Osteoblast (primary cell): ENCODE results near the gene ZNF211. TPM values are rescaled to one million over a fixed set of nuclear protein-coding genes. Genes with fewer than 3 reads are reported as not detected.

Experiments used
- DNase-seq: peaks from one replicate; pipeline ENCODE4 v3.0.0; 2011; ENCODE audit warnings: low spot score, mixed read lengths; ENCODE audit not compliant: insufficient read length; ENCODE audit errors: missing footprints
- H2AFZ ChIP-seq: 2 replicates; pipeline ENCODE4 v1.6.0; 2011; ENCODE audit warnings: mild to moderate bottlenecking, low read length
- H3K27ac ChIP-seq: 2 replicates; pipeline ENCODE4 v1.5.1; 2011; ENCODE audit warnings: mild to moderate bottlenecking, low read depth, low read length, moderate library complexity
- H3K27me3 ChIP-seq: 2 replicates; pipeline ENCODE4 v1.6.0; 2012; ENCODE audit warnings: mild to moderate bottlenecking, control low read depth, inconsistent platforms, low read length, moderate library complexity; ENCODE audit not compliant: insufficient read depth
- H3K36me3 ChIP-seq: 2 replicates; pipeline ENCODE4 v1.5.1; 2011; ENCODE audit warnings: mild to moderate bottlenecking, low read length, control low read depth, moderate library complexity; ENCODE audit not compliant: insufficient read depth
- H3K4me1 ChIP-seq: 2 replicates; pipeline ENCODE4 v1.5.1; 2011; ENCODE audit warnings: mild to moderate bottlenecking, low read length, control low read depth, moderate library complexity; ENCODE audit not compliant: insufficient read depth
- H3K4me2 ChIP-seq: 2 replicates; pipeline ENCODE4 v1.6.0; 2011; ENCODE audit warnings: mild to moderate bottlenecking, low read length; ENCODE audit not compliant: insufficient read depth
- H3K4me3 ChIP-seq: fragments of 200-600 bp; sonication (generic); 3 replicates; pipeline ENCODE4 v1.5.1; 2012; ENCODE audit warnings: mild to moderate bottlenecking, low read length, inconsistent platforms; ENCODE audit not compliant: insufficient read depth
- H3K79me2 ChIP-seq: 2 replicates; pipeline ENCODE4 v1.6.0; 2012; ENCODE audit warnings: mild to moderate bottlenecking, low read length, control low read depth, inconsistent platforms; ENCODE audit not compliant: insufficient read depth
- H3K9me3 ChIP-seq: 2 replicates; pipeline ENCODE4 v1.5.1; 2011; ENCODE audit warnings: low read depth, low read length, control low read depth
- H4K20me1 ChIP-seq: 2 replicates; pipeline ENCODE4 v1.6.0; 2012; ENCODE audit warnings: mild to moderate bottlenecking, low read length, control low read depth; ENCODE audit not compliant: insufficient read depth
- total RNA-seq: library from RNA; depleted of rRNA; stranded (reverse); fragments of >200 nt; gene quantifications from 2 replicates; pipeline ENCODE4 v1.2.3, GENCODE V29; 2012
- TF ChIP-seq, protein P1 (sequence below): IDR thresholded peaks from 2 replicates; pipeline ENCODE4 v1.5.1; 2011; ENCODE audit warnings: mild to moderate bottlenecking, low read depth, low read length, moderate library complexity; ENCODE audit errors: extremely low read depth

Gene ZNF211
- 9.4 and 10.9 TPM in 2 replicates for total RNA-seq

DNA sequence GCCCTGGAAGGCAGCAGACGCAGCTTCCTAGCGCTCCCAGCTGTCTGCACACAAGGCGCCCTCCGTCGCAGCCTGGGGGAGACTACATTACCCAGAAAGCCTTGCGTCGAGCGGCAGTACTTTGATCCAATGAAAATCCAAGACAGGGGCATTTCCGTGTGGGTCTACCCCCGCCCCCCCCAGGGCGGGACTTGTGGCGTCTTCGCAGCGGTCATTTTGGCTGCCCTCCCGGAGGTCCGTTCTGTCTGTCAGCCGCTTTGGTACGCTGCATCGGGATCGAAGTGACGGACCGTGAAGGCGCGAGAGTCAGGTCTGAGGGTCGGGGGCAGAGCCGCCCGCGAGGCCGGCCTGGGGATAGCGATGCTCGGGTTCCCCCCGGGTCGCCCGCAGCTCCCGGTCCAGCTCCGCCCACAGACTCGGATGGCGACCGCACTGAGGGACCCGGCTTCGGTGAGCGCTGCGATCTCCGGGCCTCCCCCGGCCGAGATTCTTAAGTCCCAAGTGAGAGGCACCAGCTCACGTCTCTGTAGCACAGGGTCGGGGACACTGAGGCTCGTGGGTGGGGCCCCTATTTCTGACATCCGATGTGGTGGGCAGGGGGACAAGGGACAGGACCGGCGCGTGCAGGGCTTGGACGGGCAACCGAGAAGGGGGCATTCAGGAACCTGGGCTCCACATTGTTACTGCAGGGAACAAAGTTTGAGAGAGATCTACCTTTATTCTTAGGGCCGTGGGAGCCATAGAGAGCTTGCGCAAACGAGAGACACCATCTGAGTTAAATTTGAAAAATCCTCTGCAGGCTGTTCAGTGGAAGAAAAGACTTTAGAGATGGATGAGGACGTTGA is at the start of gene ZNF211:
TSS of gene ZNF211 (plus strand) at position 182 of the 845 bp plus-strand sequence. CDS start at position 361, 179 bp downstream.
- Histone ChIP-seq H3K79me2 (peaks cover 20% of the 10 kb centered on the region), H2AFZ (peak within 1 kb of the TSS; percentile 92), H3K4me3 (peak within 1 kb of the TSS; percentile 91), H3K27me3 (no peaks in the 10 kb centered on the region), H3K4me2 (peak within 1 kb of the TSS; percentile 59), H3K27ac (peak within 1 kb of the TSS; percentile 69), H3K36me3 (peaks cover 27% of the 10 kb centered on the region), H3K4me1 (peaks cover 3% of the 10 kb centered on the region), H3K9me3 (peaks cover 9% of the 10 kb centered on the region), H4K20me1 (no peaks in the 10 kb centered on the region)
- TF ChIP-seq, protein P1, sequence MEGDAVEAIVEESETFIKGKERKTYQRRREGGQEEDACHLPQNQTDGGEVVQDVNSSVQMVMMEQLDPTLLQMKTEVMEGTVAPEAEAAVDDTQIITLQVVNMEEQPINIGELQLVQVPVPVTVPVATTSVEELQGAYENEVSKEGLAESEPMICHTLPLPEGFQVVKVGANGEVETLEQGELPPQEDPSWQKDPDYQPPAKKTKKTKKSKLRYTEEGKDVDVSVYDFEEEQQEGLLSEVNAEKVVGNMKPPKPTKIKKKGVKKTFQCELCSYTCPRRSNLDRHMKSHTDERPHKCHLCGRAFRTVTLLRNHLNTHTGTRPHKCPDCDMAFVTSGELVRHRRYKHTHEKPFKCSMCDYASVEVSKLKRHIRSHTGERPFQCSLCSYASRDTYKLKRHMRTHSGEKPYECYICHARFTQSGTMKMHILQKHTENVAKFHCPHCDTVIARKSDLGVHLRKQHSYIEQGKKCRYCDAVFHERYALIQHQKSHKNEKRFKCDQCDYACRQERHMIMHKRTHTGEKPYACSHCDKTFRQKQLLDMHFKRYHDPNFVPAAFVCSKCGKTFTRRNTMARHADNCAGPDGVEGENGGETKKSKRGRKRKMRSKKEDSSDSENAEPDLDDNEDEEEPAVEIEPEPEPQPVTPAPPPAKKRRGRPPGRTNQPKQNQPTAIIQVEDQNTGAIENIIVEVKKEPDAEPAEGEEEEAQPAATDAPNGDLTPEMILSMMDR: no peak
- DNase-seq: peak; percentile 98

GRCh38 chr19:57583521-57584416 is 49.2 kb upstream of the ZNF211 start, which contains the start of gene ZIK1:
Gene ZIK1, plus strand, starts transcription at chr19:57584145. Its CDS starts 212 bp downstream, at chr19:57584357.
- H3K27ac ChIP-seq: peak within 1 kb of the TSS; percentile 29

DNA sequence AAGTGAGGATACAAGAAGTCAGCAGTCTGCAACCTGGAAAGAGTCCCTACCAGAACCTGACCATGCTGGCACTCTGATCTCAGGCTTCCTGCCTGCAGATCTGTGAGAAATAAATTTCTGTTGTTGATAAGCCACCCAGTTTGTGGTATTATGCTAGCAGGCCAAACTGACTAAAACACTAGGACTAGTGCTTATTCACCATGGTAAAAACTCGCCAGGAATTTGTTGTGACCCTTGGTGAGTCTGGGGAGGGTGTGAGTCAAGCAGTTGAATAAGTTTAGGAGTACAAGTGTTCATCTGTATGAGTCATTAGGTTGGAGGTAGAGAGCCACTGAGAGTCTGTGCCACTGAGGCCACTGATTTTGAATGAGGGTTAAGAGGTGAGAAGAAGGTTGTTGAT is 45.4 kb upstream of the ZNF211 start:
- DNase-seq: peak; percentile 94
- Histone ChIP-seq H3K9me3 (peaks cover 29% of the 10 kb centered on the region), H3K36me3 (peaks cover 32% of the 10 kb centered on the region), H4K20me1 (no peaks in the 10 kb centered on the region), H3K4me3 (no peak overlapping the region), H3K4me2 (no peak overlapping the region), H3K4me1 (peaks cover 10% of the 10 kb centered on the region), H2AFZ (no peak overlapping the region), H3K79me2 (peaks cover 12% of the 10 kb centered on the region), H3K27me3 (no peaks in the 10 kb centered on the region), H3K27ac (peak overlapping the region; percentile 5)
- TF ChIP-seq, protein P1: no peak

More at GRCh38 chr19:57583521-57584416, 49.2 kb upstream of the ZNF211 start, which contains the start of gene ZIK1:
- Histone ChIP-seq H3K36me3 (peaks cover 4% of the 10 kb centered on the region), H4K20me1 (no peaks in the 10 kb centered on the region), H3K79me2 (peaks cover 12% of the 10 kb centered on the region), H2AFZ (peak within 1 kb of the TSS; percentile 99), H3K9me3 (peaks cover 2% of the 10 kb centered on the region), H3K4me1 (peaks cover 13% of the 10 kb centered on the region), H3K4me3 (peak within 1 kb of the TSS; percentile 82), H3K27me3 (no peaks in the 10 kb centered on the region), H3K4me2 (peak within 1 kb of the TSS; percentile 72)
- TF ChIP-seq, protein P1: no peak
- peak; percentile 98 for DNase-seq
